Measurements from ENCODE around the gene SORBS1. TPM values are rescaled to one million over a fixed set of nuclear protein-coding genes. Genes with fewer than 3 reads are reported as not detected.

Gene SORBS1
- total RNA-seq, 4 donors from 2014 or later: 28.1 to 92.5 (median 41.7) TPM

- no peaks in the 10 kb centered on the region for H3K27me3 ChIP-seq
- H3K36me3 ChIP-seq: peaks cover 5% of the 10 kb centered on the region
- 79% methylated on average over 27 of the region's 27 CpGs for WGBS
- peak in 1 of 2 donors; percentile 59 for DNase-seq (ENCODE audit: low spot score in 2 of 2)
- H3K27ac ChIP-seq: peak overlapping the region; percentile 78
- H3K4me1 ChIP-seq: peaks cover 22% of the 10 kb centered on the region
- H3K9me3 ChIP-seq: no peaks in the 10 kb centered on the region
- peak overlapping the region; percentile 0 for H3K4me3 ChIP-seq
- no peak for TF ChIP-seq POLR2AphosphoS5 (IDR thresholded peaks at IDR 0.05)
- no peak for TF ChIP-seq POLR2A (IDR thresholded peaks at IDR 0.05)
- no peak for TF ChIP-seq CTCF (IDR thresholded peaks at IDR 0.05)
- no peak for TF ChIP-seq EP300 (IDR thresholded peaks at IDR 0.05)
These were observed 146.9 kb downstream of the SORBS1 start for GRCh38 chr10:95414016-95414830.

GRCh38 chr10:95413588-95413987 is 147.6 kb downstream of the SORBS1 start:
- WGBS: 73% methylated on average over 5 of the region's 5 CpGs
- H3K36me3 ChIP-seq: peaks cover 5% of the 10 kb centered on the region
- H3K27me3 ChIP-seq: no peaks in the 10 kb centered on the region
- H3K4me3 ChIP-seq: no peak overlapping the region
- peaks cover 25% of the 10 kb centered on the region for H3K4me1 ChIP-seq
- no peaks in the 10 kb centered on the region for H3K9me3 ChIP-seq
- TF ChIP-seq POLR2A (IDR thresholded peaks at IDR 0.05) (no peak), CTCF (IDR thresholded peaks at IDR 0.05) (no peak), EP300 (IDR thresholded peaks at IDR 0.05) (no peak), POLR2AphosphoS5 (IDR thresholded peaks at IDR 0.05) (no peak)
- DNase-seq (ENCODE audit: low spot score in 2 of 2): peak in 1 of 2 donors; percentile 43
- peak overlapping the region; percentile 2 for H3K27ac ChIP-seq

DNA sequence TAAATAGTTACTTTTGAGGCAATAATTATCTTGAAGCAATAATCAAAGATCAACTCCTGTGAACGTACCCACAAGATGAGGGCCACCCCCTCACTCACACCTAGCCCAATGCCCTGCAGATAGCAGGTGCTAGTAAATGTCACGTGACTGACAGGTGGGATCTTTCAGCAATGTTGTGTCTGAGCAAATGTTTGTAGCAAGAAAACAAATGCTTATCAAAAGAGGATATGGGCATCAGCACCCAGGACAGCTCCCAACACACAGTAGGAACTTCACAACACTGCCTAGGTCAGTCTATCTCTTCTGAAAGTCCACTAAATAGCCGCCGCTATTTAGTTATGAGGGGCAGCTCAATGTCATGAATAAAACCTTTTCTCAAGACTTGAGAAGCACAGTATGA is 149.5 kb downstream of the SORBS1 start:
- Histone ChIP-seq H3K27ac (no peak overlapping the region), H3K27me3 (no peaks in the 10 kb centered on the region), H3K4me3 (no peak overlapping the region), H3K4me1 (peaks cover 38% of the 10 kb centered on the region), H3K9me3 (no peaks in the 10 kb centered on the region), H3K36me3 (peaks cover 5% of the 10 kb centered on the region)
- DNase-seq (ENCODE audit: low spot score in 2 of 2): no peak
- TF ChIP-seq CTCF (IDR thresholded peaks at IDR 0.05): no peak
- TF ChIP-seq POLR2AphosphoS5 (IDR thresholded peaks at IDR 0.05): no peak
- WGBS: 97% methylated on average over 4 of the region's 4 CpGs

GRCh38 chr10:95408983-95409873 is 151.9 kb downstream of the SORBS1 start:
- H3K27ac ChIP-seq: peak overlapping the region; percentile 73
- no peaks in the 10 kb centered on the region for H3K27me3 ChIP-seq
- H3K4me3 ChIP-seq: no peak overlapping the region
- peaks cover 23% of the 10 kb centered on the region for H3K4me1 ChIP-seq
- H3K36me3 ChIP-seq: peaks cover 1% of the 10 kb centered on the region
- DNase-seq (ENCODE audit: low spot score in 2 of 2): peak in 1 of 2 donors; percentile 67
- TF ChIP-seq POLR2A (IDR thresholded peaks at IDR 0.05) (no peak), CTCF (IDR thresholded peaks at IDR 0.05) (no peak), POLR2AphosphoS5 (IDR thresholded peaks at IDR 0.05) (peak in 1 of 3 donors; percentile 46), EP300 (IDR thresholded peaks at IDR 0.05) (peak; percentile 8)
- 39% methylated on average over 3 of the region's 3 CpGs for WGBS
- H3K9me3 ChIP-seq: no peaks in the 10 kb centered on the region

Measured in suprapubic skin (tissue), 4 donors.